ENCODE data around the gene FERMT3.

The FERMT3 gene

DNA sequence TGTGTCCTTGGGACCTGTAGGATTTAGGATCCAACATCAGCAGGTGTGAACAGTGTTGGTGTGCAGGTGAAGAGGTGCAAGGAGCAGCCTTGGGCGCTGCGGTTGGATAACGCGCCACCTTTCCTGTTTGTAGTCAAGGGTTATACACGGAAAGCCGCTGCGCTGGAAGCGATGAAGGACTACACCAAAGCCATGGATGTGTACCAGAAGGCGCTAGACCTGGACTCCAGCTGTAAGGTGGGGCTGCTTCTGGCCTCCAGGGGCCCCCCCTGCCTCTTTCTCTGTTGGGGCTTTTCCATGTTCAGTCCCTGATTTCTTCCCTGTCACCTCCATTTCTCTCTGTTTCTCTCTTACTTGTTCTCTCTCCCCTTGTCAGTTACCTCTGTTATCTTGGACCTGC lies 3.5 kb upstream of the FERMT3 start:
- ChIA-PET POLR2A (interaction anchor here (0.5 to 5.9 kb wide), 2 partner anchors 10 to 14 kb away, joined by 3 to 49 read pairs; no protein-coding TSS in a partner anchor), CTCF (interaction anchor here (2.1 to 15.6 kb wide), 7 partner anchors 15 to 100 kb away, joined by 4 to 321 read pairs (median 88); partner anchors contain the start of genes CATSPERZ, DNAJC4, ESRRA and FKBP2)
- DNase-seq = no peak
- H3K4me3 ChIP-seq (ENCODE audit: control insufficient read depth in 1 of 7, extremely low read depth in 1 of 7, insufficient read depth in 4 of 7, low read depth in 2 of 7, low read length in 6 of 7) = no peak overlapping the region
- peaks cover 5 to 46% (median 40%) of the 10 kb centered on the region in 4 experiments for H3K4me1 ChIP-seq (ENCODE audit: control extremely low read depth in 1 of 4, control insufficient read depth in 4 of 4, insufficient read depth in 4 of 4, low read length in 3 of 4)
- WGBS (ENCODE audit: insufficient coverage) = 99% methylated on average over 9 of the region's 9 CpGs
- peaks cover 11 to 49% (median 37%) of the 10 kb centered on the region in 4 experiments for H3K36me3 ChIP-seq (ENCODE audit: control insufficient read depth in 4 of 4, insufficient read depth in 4 of 4, low read length in 3 of 4)
- no peak overlapping the region for H3K27ac ChIP-seq (ENCODE audit: insufficient read depth in 1 of 2, low read depth in 1 of 2, low read length in 2 of 2, poor library complexity in 1 of 2, severe bottlenecking in 2 of 2)
- H3K27me3 ChIP-seq (replicated peaks in 2 of 5; ENCODE audit: control insufficient read depth in 4 of 5, insufficient read depth in 5 of 5, low read length in 4 of 5) = no peaks in the 10 kb centered on the region
- no peaks in the 10 kb centered on the region for H3K9me3 ChIP-seq (ENCODE audit: control extremely low read depth in 1 of 5, control insufficient read depth in 4 of 5, insufficient read depth in 2 of 5, low read depth in 1 of 5, low read length in 4 of 5)

DNA sequence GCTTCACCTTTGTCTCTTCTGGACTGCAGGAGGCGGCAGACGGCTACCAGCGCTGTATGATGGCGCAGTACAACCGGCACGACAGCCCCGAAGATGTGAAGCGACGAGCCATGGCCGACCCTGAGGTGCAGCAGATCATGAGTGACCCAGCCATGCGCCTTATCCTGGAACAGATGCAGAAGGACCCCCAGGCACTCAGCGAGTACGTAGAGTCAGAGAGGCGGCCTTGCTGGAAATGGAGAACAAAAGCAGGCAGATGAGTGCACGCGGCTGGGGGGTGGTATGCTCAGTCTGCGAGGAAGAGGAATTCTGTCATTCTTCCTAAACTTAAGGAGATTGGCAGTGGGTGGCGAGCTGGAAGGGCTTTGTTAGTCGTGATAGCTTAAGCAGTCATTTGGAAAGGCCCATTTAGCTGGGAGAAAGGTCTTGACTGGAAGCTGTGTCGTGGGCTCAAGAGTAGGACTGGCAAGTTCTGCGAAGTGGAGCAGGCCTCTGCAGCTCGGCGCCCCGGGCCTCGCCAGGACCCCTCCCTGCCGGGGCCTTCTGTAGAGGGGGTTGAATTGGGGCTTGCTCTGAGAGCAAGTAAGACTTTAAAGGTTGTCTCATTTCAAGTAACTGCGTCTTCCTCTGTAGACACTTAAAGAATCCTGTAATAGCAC lies 3.0 kb upstream of the FERMT3 start:
- Histone ChIP-seq H3K4me3 (ENCODE audit: control insufficient read depth in 1 of 7, extremely low read depth in 1 of 7, insufficient read depth in 4 of 7, low read depth in 2 of 7, low read length in 6 of 7) (no peak overlapping the region), H3K27me3 (replicated peaks in 2 of 5; ENCODE audit: control insufficient read depth in 4 of 5, insufficient read depth in 5 of 5, low read length in 4 of 5) (no peaks in the 10 kb centered on the region), H3K4me1 (ENCODE audit: control extremely low read depth in 1 of 4, control insufficient read depth in 4 of 4, insufficient read depth in 4 of 4, low read length in 3 of 4) (peaks cover 5 to 46% (median 46%) of the 10 kb centered on the region in 4 experiments), H3K27ac (ENCODE audit: insufficient read depth in 1 of 2, low read depth in 1 of 2, low read length in 2 of 2, poor library complexity in 1 of 2, severe bottlenecking in 2 of 2) (no peak overlapping the region), H3K9me3 (ENCODE audit: control extremely low read depth in 1 of 5, control insufficient read depth in 4 of 5, insufficient read depth in 2 of 5, low read depth in 1 of 5, low read length in 4 of 5) (no peaks in the 10 kb centered on the region), H3K36me3 (ENCODE audit: control insufficient read depth in 4 of 4, insufficient read depth in 4 of 4, low read length in 3 of 4) (peaks cover 8 to 49% (median 36%) of the 10 kb centered on the region in 4 experiments)
- 97% methylated on average over 15 of the region's 27 CpGs for WGBS (ENCODE audit: insufficient coverage)
- POLR2A ChIA-PET = interaction anchor here (0.5 to 5.9 kb wide), 4 partner anchors 9 to 101 kb away, joined by 3 to 74 read pairs (median 28); partner anchors contain the start of genes FKBP2 and PPP1R14B
- no peak for DNase-seq
- CTCF ChIA-PET = interaction anchor here (0.6 to 15.6 kb wide), 14 partner anchors 15 to 99 kb away, joined by 3 to 321 read pairs (median 18); partner anchors contain the start of genes CATSPERZ, DNAJC4, ESRRA and FKBP2

DNA sequence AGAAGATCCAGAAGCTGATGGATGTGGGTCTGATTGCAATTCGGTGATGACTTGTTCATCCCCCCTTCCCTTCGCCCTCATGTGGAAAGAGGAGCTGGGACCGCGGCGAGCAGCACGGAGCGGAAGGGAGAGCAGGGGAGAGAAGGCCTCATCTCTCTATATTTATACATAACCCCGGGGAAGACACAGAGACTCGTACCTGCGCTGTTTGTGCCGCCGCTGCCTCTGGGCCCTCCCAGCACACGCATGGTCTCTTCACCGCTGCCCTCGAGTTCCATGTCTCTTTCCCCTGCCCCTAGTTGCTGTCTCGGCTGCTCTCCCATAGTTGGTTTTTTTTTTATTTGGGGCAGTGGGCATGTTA lies 2.5 kb upstream of the FERMT3 start:
- H3K27me3 ChIP-seq (replicated peaks in 2 of 5; ENCODE audit: control insufficient read depth in 4 of 5, insufficient read depth in 5 of 5, low read length in 4 of 5) = no peaks in the 10 kb centered on the region
- WGBS (ENCODE audit: insufficient coverage) = 98% methylated on average over 8 of the region's 16 CpGs
- no peaks in the 10 kb centered on the region for H3K9me3 ChIP-seq (ENCODE audit: control extremely low read depth in 1 of 5, control insufficient read depth in 4 of 5, insufficient read depth in 2 of 5, low read depth in 1 of 5, low read length in 4 of 5)
- peaks cover 5 to 51% (median 51%) of the 10 kb centered on the region in 4 experiments for H3K4me1 ChIP-seq (ENCODE audit: control extremely low read depth in 1 of 4, control insufficient read depth in 4 of 4, insufficient read depth in 4 of 4, low read length in 3 of 4)
- DNase-seq = no peak
- no peak overlapping the region for H3K4me3 ChIP-seq (ENCODE audit: control insufficient read depth in 1 of 7, extremely low read depth in 1 of 7, insufficient read depth in 4 of 7, low read depth in 2 of 7, low read length in 6 of 7)
- H3K27ac ChIP-seq (ENCODE audit: insufficient read depth in 1 of 2, low read depth in 1 of 2, low read length in 2 of 2, poor library complexity in 1 of 2, severe bottlenecking in 2 of 2) = no peak overlapping the region
- peaks cover 8 to 54% (median 38%) of the 10 kb centered on the region in 4 experiments for H3K36me3 ChIP-seq (ENCODE audit: control insufficient read depth in 4 of 4, insufficient read depth in 4 of 4, low read length in 3 of 4)
- ChIA-PET CTCF (interaction anchor here (0.6 to 15.6 kb wide), 19 partner anchors 8 to 151 kb away, joined by 3 to 321 read pairs (median 10); partner anchors contain the start of genes CATSPERZ, DNAJC4, ESRRA and FKBP2), POLR2A (interaction anchor here (1.0 to 5.9 kb wide), 5 partner anchors 13 to 100 kb away, joined by 3 to 74 read pairs (median 28); partner anchors contain the start of genes FKBP2 and PPP1R14B)

DNA sequence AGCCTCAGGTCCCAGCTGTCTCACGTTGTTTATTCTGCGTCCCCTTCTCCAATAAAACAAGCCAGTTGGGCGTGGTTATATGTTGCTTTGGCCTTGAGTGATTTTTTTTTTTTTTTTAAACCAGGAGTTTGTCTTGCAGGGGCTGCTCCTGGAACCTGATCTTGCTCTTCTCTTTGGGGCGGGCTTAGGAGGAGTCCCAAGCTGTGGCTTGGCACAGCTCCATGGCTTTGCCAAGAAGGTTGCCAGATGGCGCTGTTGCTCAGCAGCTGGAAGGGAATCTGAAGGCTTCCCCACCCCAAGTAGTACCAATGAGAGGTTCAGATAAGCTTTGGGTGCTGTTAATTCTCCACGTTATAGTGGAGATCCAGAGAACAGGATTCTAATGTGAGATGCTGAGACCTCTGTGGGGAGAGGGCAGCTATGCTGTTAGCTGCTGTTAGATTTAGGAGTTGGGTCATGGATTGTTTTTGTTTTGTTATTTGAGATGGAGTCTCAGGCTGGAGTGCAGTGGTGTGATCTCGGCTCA lies 2.0 kb upstream of the FERMT3 start:
- CTCF ChIA-PET = interaction anchor here (0.6 to 15.6 kb wide), 25 partner anchors 8 to 154 kb away, joined by 3 to 321 read pairs (median 10); partner anchors contain the start of genes CATSPERZ, DNAJC4, ESRRA and FKBP2
- WGBS (ENCODE audit: insufficient coverage) = 0% methylated on average over 2 of the region's 7 CpGs

DNA sequence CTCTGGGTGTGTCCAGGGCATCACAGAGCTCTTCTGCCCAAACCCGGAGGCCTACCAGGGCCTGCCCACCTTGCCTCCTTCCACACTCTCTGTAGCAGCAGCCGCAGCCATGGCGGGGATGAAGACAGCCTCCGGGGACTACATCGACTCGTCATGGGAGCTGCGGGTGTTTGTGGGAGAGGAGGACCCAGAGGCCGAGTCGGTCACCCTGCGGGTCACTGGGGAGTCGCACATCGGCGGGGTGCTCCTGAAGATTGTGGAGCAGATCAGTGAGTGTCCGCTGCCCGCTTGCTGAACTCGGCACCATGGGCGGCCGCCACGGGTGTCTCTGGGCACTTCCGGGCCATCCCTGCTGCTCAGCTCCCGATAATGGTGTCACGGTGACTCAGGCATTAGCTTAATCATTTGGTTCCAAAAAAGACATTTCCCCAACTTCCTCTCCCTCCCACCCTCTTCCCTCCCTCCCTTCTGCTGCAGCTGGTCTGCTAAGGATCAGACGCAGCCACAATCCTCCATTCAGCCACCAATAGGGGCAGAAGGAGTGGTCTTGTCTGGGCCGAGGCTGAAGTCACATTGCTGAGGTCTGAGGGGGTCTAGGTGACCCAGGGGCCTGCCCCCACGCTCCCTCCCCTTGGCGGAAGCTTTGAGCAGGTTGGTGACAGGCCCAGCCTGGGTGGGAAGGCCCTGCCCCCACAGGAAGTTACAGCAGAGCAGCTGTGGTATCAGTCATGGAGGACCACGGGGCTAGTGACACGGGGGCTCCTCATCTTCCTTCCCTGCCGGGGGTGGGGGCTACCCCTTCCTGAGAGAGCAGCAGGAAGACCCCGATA lies 950 bp downstream of the FERMT3 start:
- Histone ChIP-seq H3K27ac (ENCODE audit: insufficient read depth in 1 of 2, low read depth in 1 of 2, low read length in 2 of 2, poor library complexity in 1 of 2, severe bottlenecking in 2 of 2) (peak overlapping the region; percentile 89 to 95), H3K27me3 (replicated peaks in 2 of 5; ENCODE audit: control insufficient read depth in 4 of 5, insufficient read depth in 5 of 5, low read length in 4 of 5) (no peaks in the 10 kb centered on the region), H3K36me3 (ENCODE audit: control insufficient read depth in 4 of 4, insufficient read depth in 4 of 4, low read length in 3 of 4) (peaks cover 12 to 63% (median 45%) of the 10 kb centered on the region in 4 experiments), H3K9me3 (ENCODE audit: control extremely low read depth in 1 of 5, control insufficient read depth in 4 of 5, insufficient read depth in 2 of 5, low read depth in 1 of 5, low read length in 4 of 5) (no peaks in the 10 kb centered on the region), H3K4me1 (ENCODE audit: control extremely low read depth in 1 of 4, control insufficient read depth in 4 of 4, insufficient read depth in 4 of 4, low read length in 3 of 4) (peaks cover 5 to 55% (median 53%) of the 10 kb centered on the region in 4 experiments), H3K4me3 (ENCODE audit: control insufficient read depth in 1 of 7, extremely low read depth in 1 of 7, insufficient read depth in 4 of 7, low read depth in 2 of 7, low read length in 6 of 7) (peak overlapping the region; percentile 48 to 94 (median 84))
- CTCF ChIA-PET = interaction anchor here (1.1 to 15.6 kb wide), 17 partner anchors 13 to 151 kb away, joined by 3 to 321 read pairs (median 15); partner anchors contain the start of genes CATSPERZ, DNAJC4, ESRRA and FKBP2
- POLR2A ChIA-PET = interaction anchor here (0.6 to 5.9 kb wide), 11 partner anchors 10 to 110 kb away, joined by 3 to 74 read pairs (median 20); partner anchors contain the start of genes DNAJC4, ESRRA, FKBP2 and NUDT22
- DNase-seq = peak; percentile 91 to 98 (median 96)
- 0% methylated on average over 20 of the region's 30 CpGs for WGBS (ENCODE audit: insufficient coverage)

More for the DNA sequence above, 2.0 kb upstream of the FERMT3 start:
- POLR2A ChIA-PET = interaction anchor here (0.7 to 5.9 kb wide), 7 partner anchors 13 to 1628 kb away, joined by 3 to 74 read pairs (median 6); partner anchors contain the start of genes FKBP2 and PPP1R14B
- Histone ChIP-seq H3K4me3 (ENCODE audit: control insufficient read depth in 1 of 7, extremely low read depth in 1 of 7, insufficient read depth in 4 of 7, low read depth in 2 of 7, low read length in 6 of 7) (peak overlapping the region in 1 of 7 experiments; percentile 1), H3K4me1 (ENCODE audit: control extremely low read depth in 1 of 4, control insufficient read depth in 4 of 4, insufficient read depth in 4 of 4, low read length in 3 of 4) (peaks cover 5 to 55% (median 53%) of the 10 kb centered on the region in 4 experiments), H3K36me3 (ENCODE audit: control insufficient read depth in 4 of 4, insufficient read depth in 4 of 4, low read length in 3 of 4) (peaks cover 8 to 59% (median 40%) of the 10 kb centered on the region in 4 experiments), H3K27ac (ENCODE audit: insufficient read depth in 1 of 2, low read depth in 1 of 2, low read length in 2 of 2, poor library complexity in 1 of 2, severe bottlenecking in 2 of 2) (no peak overlapping the region), H3K27me3 (replicated peaks in 2 of 5; ENCODE audit: control insufficient read depth in 4 of 5, insufficient read depth in 5 of 5, low read length in 4 of 5) (no peaks in the 10 kb centered on the region), H3K9me3 (ENCODE audit: control extremely low read depth in 1 of 5, control insufficient read depth in 4 of 5, insufficient read depth in 2 of 5, low read depth in 1 of 5, low read length in 4 of 5) (no peaks in the 10 kb centered on the region)
- peak; percentile 95 to 98 (median 96) for DNase-seq

DNA sequence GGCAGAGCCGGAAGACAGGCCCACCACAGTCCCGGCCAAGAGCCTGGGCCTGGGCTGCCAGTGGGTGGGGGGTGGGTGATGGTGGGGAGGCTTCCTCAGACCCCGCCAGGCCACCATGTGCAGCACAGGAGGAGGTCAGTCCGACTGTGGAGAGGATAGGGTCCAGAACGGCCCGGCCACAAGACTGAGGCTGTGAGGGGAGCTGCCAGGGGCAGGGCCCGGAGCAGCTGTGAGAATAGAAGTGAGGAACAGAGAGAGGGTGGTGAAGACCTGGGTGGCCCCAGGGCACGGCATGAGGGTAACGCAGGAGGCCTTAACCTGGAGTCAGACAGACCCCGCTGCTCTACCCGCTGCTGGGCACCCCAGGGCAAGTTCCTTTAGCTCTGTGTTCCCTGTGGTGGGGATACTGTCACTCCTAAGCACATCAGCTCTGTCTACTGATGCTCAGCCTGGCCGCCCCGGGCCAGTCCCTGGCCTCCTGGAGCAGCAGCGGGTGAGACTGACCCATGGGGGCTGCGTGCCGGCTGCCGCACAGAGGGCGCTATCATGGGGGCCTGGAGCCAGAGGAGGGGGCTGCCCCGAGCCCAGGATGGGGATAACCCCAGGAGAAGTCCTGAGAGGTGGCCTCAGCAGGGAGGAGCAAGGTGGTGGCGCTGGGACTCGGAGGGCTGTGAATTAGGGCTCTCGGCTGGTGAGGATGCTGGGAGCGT lies 1.7 kb downstream of the FERMT3 start:
- 45% methylated on average over 20 of the region's 23 CpGs for WGBS (ENCODE audit: insufficient coverage)
- ChIA-PET POLR2A (interaction anchor here (0.6 to 5.9 kb wide), 11 partner anchors 9 to 109 kb away, joined by 3 to 74 read pairs (median 20); partner anchors contain the start of genes DNAJC4, ESRRA, FKBP2 and NUDT22), CTCF (interaction anchor here (1.1 to 15.6 kb wide), 9 partner anchors 12 to 123 kb away, joined by 5 to 321 read pairs (median 58); partner anchors contain the start of genes CATSPERZ, DNAJC4, ESRRA and FKBP2)
- Histone ChIP-seq H3K36me3 (ENCODE audit: control insufficient read depth in 4 of 4, insufficient read depth in 4 of 4, low read length in 3 of 4) (peaks cover 9 to 58% (median 41%) of the 10 kb centered on the region in 4 experiments), H3K9me3 (ENCODE audit: control extremely low read depth in 1 of 5, control insufficient read depth in 4 of 5, insufficient read depth in 2 of 5, low read depth in 1 of 5, low read length in 4 of 5) (no peaks in the 10 kb centered on the region), H3K4me3 (ENCODE audit: control insufficient read depth in 1 of 7, extremely low read depth in 1 of 7, insufficient read depth in 4 of 7, low read depth in 2 of 7, low read length in 6 of 7) (peak overlapping the region; percentile 36 to 94 (median 84)), H3K27ac (ENCODE audit: insufficient read depth in 1 of 2, low read depth in 1 of 2, low read length in 2 of 2, poor library complexity in 1 of 2, severe bottlenecking in 2 of 2) (peak overlapping the region; percentile 89 to 95), H3K4me1 (ENCODE audit: control extremely low read depth in 1 of 4, control insufficient read depth in 4 of 4, insufficient read depth in 4 of 4, low read length in 3 of 4) (peaks cover 5 to 55% (median 53%) of the 10 kb centered on the region in 4 experiments), H3K27me3 (replicated peaks in 2 of 5; ENCODE audit: control insufficient read depth in 4 of 5, insufficient read depth in 5 of 5, low read length in 4 of 5) (no peaks in the 10 kb centered on the region)
- no peak for DNase-seq
